Vagina (tissue), 2 donors: ENCODE measurements around the gene PLD6.

Source experiments
- POLR2A ChIP-seq, 2 donors: fragments of 450-650 bp; IDR thresholded peaks; one replicate each; pipeline ENCODE4 v1.6.1; 2017; ENCODE audit warnings: antibody characterized with exemption in 2 of 2, mild to moderate bottlenecking in 2 of 2, moderate library complexity in 2 of 2
- POLR2AphosphoS5 ChIP-seq, 2 donors: sonication (generic); formaldehyde crosslinking; IDR thresholded peaks; one replicate each; pipeline ENCODE4 v1.9.0; 2017; ENCODE audit warnings: antibody characterized with exemption in 2 of 2, mild to moderate bottlenecking in 2 of 2, low read depth in 1 of 2; ENCODE audit not compliant: insufficient read depth in 1 of 2
- TF ChIP-seq, protein P1 (sequence below), 3 experiments: fragments of 450-650 bp in 2 of 3; fragments of 200-600 bp in 1 of 3; sonication (generic) in 1 of 3; IDR thresholded peaks; one replicate each; pipeline ENCODE4 v1.5.1; 2017 to 2019; ENCODE audit warnings: antibody characterized with exemption in 3 of 3, mild to moderate bottlenecking in 2 of 3, moderate library complexity in 2 of 3

DNA sequence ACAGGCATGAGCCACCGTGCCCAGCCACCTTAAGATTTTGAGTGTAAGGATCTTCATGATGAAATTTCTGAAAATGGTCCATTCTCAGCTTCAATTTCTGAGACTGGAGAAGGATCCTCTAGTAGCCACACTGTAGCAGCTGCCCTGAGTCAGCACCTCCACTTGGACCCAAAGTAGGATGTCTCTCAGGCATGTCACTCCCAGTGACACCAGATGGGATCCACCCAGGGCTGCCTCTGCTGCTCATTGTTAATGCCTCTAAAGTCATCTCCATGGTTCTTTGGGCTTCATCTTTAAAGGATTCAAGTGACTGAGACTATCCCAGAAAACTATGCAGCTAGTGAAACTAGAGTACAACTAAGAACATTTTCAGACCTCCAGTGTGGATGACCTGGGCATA, 7.9 kb downstream of the PLD6 start:
- TF ChIP-seq POLR2A (IDR thresholded peaks at IDR 0.05): no peak
- TF ChIP-seq, protein P1, sequence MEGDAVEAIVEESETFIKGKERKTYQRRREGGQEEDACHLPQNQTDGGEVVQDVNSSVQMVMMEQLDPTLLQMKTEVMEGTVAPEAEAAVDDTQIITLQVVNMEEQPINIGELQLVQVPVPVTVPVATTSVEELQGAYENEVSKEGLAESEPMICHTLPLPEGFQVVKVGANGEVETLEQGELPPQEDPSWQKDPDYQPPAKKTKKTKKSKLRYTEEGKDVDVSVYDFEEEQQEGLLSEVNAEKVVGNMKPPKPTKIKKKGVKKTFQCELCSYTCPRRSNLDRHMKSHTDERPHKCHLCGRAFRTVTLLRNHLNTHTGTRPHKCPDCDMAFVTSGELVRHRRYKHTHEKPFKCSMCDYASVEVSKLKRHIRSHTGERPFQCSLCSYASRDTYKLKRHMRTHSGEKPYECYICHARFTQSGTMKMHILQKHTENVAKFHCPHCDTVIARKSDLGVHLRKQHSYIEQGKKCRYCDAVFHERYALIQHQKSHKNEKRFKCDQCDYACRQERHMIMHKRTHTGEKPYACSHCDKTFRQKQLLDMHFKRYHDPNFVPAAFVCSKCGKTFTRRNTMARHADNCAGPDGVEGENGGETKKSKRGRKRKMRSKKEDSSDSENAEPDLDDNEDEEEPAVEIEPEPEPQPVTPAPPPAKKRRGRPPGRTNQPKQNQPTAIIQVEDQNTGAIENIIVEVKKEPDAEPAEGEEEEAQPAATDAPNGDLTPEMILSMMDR (IDR thresholded peaks at IDR 0.05): no peak
- no peak for TF ChIP-seq POLR2AphosphoS5 (IDR thresholded peaks at IDR 0.05; ENCODE audit: insufficient read depth in 1 of 2, low read depth in 1 of 2)
